ENCODE results near the gene ZBTB7A. TPM values are rescaled to one million over a fixed set of nuclear protein-coding genes. Genes with fewer than 3 reads are reported as not detected.
"Not testable (repeated sequence)": the region's sequence is repeated elsewhere in the genome, so short reads cannot be mapped to it uniquely, and the experiment has no call there.

ZBTB7A gene
- total RNA-seq, 4 donors from 2014 or later = 64.9 to 97.7 (median 86.7) TPM

GRCh38 chr19:4010808-4011110 is 55.9 kb downstream of the ZBTB7A start:
- no peak for DNase-seq (ENCODE audit: low spot score in 2 of 2)
- no peaks in the 10 kb centered on the region for H3K9me3 ChIP-seq
- H3K4me1 ChIP-seq = peaks cover 0 to 80% (median 62%) of the 10 kb centered on the region in 4 donors
- peaks cover 3 to 30% (median 12%) of the 10 kb centered on the region in 3 donors for H3K36me3 ChIP-seq
- WGBS, 2 donors = 56% methylated on average over 9 to 13 of the region's 14 CpGs
- H3K27me3 ChIP-seq = no peaks in the 10 kb centered on the region
- peak overlapping the region; percentile 12 to 99 (median 72) for H3K27ac ChIP-seq
- peak overlapping the region in 1 of 4 donors; percentile 7 for H3K4me3 ChIP-seq
- no peak for TF ChIP-seq CTCF (IDR thresholded peaks at IDR 0.05)
- TF ChIP-seq POLR2A (IDR thresholded peaks at IDR 0.05) = no peak
- TF ChIP-seq EP300 (IDR thresholded peaks at IDR 0.05) = no peak

DNA sequence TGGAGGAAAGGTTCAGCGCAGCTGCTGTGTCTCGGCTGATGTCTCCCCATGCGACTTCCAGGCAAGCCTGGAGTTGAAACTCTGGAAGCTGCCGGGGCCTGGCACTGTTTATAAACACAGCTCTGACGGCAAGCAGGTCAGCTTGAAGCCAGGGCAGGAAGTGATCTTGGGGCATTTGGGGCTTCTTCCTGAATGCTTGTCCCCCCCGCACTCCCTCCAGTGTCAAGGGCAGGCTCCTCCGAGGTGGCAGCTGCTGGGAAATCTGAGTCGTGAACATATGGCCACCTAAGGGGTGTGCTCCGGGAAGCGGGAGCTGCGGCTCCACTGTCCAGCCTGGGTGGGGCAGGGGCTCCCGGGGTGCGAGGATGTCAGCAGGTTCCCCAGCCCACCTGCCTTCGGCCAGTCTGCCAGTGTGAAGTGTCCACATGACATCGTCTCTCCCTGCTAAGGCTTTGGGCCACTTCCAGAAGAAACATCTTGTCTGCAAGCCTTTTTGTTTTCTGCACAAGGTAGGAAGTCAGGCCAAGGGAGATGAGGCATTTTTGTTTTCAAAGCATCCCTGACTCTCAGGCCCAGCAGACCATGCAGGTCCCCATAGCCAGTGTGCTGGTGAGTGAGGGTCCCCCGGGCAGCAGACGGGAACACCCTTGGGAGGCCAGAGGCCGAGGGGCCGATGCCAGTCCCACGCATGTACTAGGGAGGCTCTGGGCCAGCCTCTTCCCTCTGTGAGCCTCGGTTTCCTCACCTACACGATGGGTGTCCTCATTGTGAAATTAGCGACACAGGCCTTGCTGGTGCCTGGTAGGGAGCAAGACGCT is 56.5 kb downstream of the ZBTB7A start:
- no peaks in the 10 kb centered on the region for H3K9me3 ChIP-seq
- no peak for TF ChIP-seq EP300 (IDR thresholded peaks at IDR 0.05)
- TF ChIP-seq POLR2A (IDR thresholded peaks at IDR 0.05) = no peak
- no peak for TF ChIP-seq CTCF (IDR thresholded peaks at IDR 0.05)
- H3K27ac ChIP-seq = peak overlapping the region; percentile 12 to 99 (median 91)
- H3K4me1 ChIP-seq = peaks cover 0 to 74% (median 56%) of the 10 kb centered on the region in 4 donors
- 51 to 60% methylated on average over 16 to 23 of the region's 24 CpGs for WGBS, 2 donors
- H3K36me3 ChIP-seq = peaks cover 3 to 24% (median 12%) of the 10 kb centered on the region in 3 donors
- peak overlapping the region in 1 of 4 donors; percentile 7 for H3K4me3 ChIP-seq
- no peaks in the 10 kb centered on the region for H3K27me3 ChIP-seq
- no peak for DNase-seq (ENCODE audit: low spot score in 2 of 2)

DNA sequence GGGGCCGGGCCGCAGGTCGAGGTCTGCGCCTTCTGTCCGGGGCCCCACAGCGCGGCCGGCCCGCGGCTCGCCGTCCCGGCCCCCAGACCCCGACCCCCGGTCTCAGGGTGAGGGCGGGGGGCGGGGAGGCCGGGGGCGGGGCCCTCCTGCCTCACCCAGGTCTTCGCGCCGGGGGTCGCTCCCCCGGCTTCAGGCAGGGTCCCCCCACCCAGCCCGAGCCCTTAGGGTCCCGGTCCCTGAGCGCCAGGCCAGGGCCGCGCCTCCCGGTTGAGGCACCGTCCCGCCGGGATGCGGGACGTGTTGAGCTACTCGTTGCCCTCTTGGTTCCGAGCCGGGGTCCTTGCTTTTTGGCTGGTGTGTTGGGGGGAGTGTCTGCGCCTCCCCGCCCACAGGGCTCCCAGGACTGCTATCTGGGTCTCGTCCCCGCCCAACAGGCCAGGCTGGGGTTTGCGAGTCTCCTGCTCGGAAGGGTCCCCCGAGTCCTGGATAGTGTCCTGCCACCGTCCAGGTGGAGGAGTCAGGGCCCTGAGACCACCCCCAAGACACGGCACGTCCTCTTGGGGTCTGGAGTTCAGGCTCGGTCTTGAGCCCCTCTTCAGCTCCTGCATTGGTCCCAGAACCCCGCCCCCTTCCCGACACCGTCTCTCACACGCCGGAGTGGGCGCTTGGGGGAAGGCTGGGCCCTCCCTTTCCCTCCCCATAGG is 58.7 kb downstream of the ZBTB7A start:
- H3K4me1 ChIP-seq = peaks cover 0 to 52% (median 39%) of the 10 kb centered on the region in 4 donors
- H3K27ac ChIP-seq = peak overlapping the region; percentile 89 to 99 (median 91)

GRCh38 chr19:4007021-4007835 is 59.5 kb downstream of the ZBTB7A start, which contains the start of gene PIAS4:
Gene PIAS4 (plus strand): TSS chr19:4007736. CDS start chr19:4007761, 25 bp downstream.
- Histone ChIP-seq H3K36me3 (no peaks in the 10 kb centered on the region), H3K4me3 (peak within 1 kb of the TSS; percentile 69 to 100 (median 78)), H3K27me3 (no peaks in the 10 kb centered on the region), H3K4me1 (peaks cover 0 to 45% (median 37%) of the 10 kb centered on the region in 4 donors), H3K27ac (peak within 1 kb of the TSS; percentile 89 to 99 (median 93)), H3K9me3 (no peaks in the 10 kb centered on the region)
- DNase-seq (ENCODE audit: low spot score in 2 of 2) = peak; percentile 92 to 95
- TF ChIP-seq CTCF (IDR thresholded peaks at IDR 0.05) = peak in 2 of 5 experiments; percentile 40 to 67
- TF ChIP-seq EP300 (IDR thresholded peaks at IDR 0.05) = peak in 1 of 2 donors; percentile 86
- TF ChIP-seq POLR2A (IDR thresholded peaks at IDR 0.05) = peak in 1 of 2 donors; percentile 83
- WGBS, 2 donors = 0 to 1% methylated on average over 40 to 72 of the region's 91 CpGs

More for the DNA sequence above, 58.7 kb downstream of the ZBTB7A start:
- peak overlapping the region; percentile 69 to 100 (median 78) for H3K4me3 ChIP-seq
- peak in 1 of 2 donors; percentile 24 for TF ChIP-seq EP300 (IDR thresholded peaks at IDR 0.05)
- no peak for TF ChIP-seq CTCF (IDR thresholded peaks at IDR 0.05)
- WGBS, 2 donors = 0% methylated on average over 11 of the region's 55 CpGs
- no peaks in the 10 kb centered on the region for H3K9me3 ChIP-seq
- peaks cover 0 to 4% (median 2%) of the 10 kb centered on the region in 3 donors for H3K36me3 ChIP-seq
- DNase-seq (ENCODE audit: low spot score in 2 of 2) = peak in 1 of 2 donors; percentile 40
- H3K27me3 ChIP-seq = no peaks in the 10 kb centered on the region

- not testable (repeated sequence) for H3K27me3 ChIP-seq; H3K27ac ChIP-seq; H3K9me3 ChIP-seq; DNase-seq (ENCODE audit: low spot score in 2 of 2); H3K4me3 ChIP-seq; H3K36me3 ChIP-seq
- 93% methylated on average over 9 of the region's 9 CpGs for WGBS, 2 donors
- peaks cover 0 to 33% (median 26%) of the 10 kb centered on the region in 4 donors for H3K4me1 ChIP-seq
Measured at GRCh38 chr19:4005436-4005835, 61.3 kb downstream of the ZBTB7A start.

DNA sequence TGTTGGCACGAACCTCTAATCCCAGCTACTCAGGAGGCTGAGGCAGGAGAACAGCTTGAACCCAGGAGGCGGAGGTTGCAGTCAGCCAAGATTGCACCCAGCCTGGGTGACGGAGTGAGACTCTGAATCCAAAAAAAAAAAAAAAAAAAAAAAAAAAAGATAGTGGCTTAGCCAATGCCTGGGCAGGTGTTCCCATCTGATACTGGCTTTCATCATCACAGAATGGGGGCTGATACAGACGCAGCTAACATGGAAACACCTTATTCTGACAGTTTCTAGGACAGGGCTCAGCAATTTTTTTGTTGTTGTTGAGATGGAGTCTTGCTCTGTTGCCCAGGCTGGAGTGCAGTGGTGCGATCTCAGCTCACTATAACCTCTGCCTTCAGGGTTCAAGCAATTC is 65.9 kb downstream of the ZBTB7A start:
- H3K36me3 ChIP-seq; H3K9me3 ChIP-seq; H3K4me3 ChIP-seq; H3K27ac ChIP-seq; H3K4me1 ChIP-seq; DNase-seq (ENCODE audit: low spot score in 2 of 2); H3K27me3 ChIP-seq: not testable (repeated sequence)
- WGBS, 2 donors = 93 to 96% methylated on average over 5 of the region's 5 CpGs

DNA sequence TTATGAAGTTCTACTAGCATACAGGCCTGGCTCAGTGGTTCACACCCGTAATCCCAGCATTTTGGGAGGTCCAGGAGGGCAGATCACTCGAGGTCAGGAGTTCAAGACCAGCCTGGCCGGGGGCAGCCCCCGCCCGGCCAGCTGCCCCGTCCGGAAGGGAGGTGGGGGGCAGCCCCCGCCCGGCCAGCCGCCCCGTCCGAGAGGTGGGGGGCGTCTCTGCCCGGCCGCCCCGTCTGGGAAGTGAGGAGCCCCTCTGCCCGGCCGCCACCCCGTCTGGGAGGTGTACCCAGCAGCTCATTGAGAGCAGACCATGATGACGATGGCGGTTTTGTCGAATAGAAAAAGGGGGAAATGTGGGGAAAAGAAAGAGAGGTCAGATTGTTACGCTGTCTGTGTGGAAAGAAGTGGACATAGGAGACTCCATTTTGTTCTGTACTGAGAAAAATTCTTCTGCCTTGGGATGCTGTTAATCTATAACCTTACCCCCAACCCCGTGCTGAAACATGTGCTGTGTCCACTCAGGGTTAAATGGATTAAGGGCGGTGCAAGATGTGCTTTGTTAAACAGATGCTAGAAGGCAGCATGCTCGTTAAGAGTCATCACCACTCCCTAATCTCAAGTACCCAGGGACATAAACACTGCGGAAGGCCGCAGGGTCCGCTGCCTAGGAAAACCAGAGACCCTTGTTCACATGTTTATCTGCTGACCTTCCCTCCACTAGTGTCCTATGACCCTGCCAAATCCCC is 67.9 kb downstream of the ZBTB7A start:
- peak overlapping the region in 1 of 4 donors; percentile 6 for H3K27ac ChIP-seq
- H3K36me3 ChIP-seq; DNase-seq (ENCODE audit: low spot score in 2 of 2); H3K9me3 ChIP-seq; H3K4me1 ChIP-seq; H3K4me3 ChIP-seq; H3K27me3 ChIP-seq: not testable (repeated sequence)
- 73 to 81% methylated on average over 26 to 29 of the region's 29 CpGs for WGBS, 2 donors

Data from tibial nerve (tissue), 4 donors.